Left renal pelvis (tissue), 4 donors: ENCODE measurements around the gene LRRC25. TPM values are rescaled to one million over a fixed set of nuclear protein-coding genes. Genes with fewer than 3 reads are reported as not detected.

Experiments used
- DNase-seq, 4 donors: peaks; one replicate each; pipeline ENCODE4 v3.0.0-alpha.2; 2013; ENCODE audit warnings: low read depth in 4 of 4, low spot score in 3 of 4
- polyA plus RNA-seq, 4 donors: library from polyadenylated mRNA; unstranded; fragments of 120-200 nt; gene quantifications; one replicate each; pipeline ENCODE4 v1.2.1, GENCODE V29; 2013; ENCODE audit not compliant: insufficient read length in 4 of 4

LRRC25 gene
- polyA plus RNA-seq, 4 donors: 0.78 to 1.6 (median 1.1) TPM

DNA sequence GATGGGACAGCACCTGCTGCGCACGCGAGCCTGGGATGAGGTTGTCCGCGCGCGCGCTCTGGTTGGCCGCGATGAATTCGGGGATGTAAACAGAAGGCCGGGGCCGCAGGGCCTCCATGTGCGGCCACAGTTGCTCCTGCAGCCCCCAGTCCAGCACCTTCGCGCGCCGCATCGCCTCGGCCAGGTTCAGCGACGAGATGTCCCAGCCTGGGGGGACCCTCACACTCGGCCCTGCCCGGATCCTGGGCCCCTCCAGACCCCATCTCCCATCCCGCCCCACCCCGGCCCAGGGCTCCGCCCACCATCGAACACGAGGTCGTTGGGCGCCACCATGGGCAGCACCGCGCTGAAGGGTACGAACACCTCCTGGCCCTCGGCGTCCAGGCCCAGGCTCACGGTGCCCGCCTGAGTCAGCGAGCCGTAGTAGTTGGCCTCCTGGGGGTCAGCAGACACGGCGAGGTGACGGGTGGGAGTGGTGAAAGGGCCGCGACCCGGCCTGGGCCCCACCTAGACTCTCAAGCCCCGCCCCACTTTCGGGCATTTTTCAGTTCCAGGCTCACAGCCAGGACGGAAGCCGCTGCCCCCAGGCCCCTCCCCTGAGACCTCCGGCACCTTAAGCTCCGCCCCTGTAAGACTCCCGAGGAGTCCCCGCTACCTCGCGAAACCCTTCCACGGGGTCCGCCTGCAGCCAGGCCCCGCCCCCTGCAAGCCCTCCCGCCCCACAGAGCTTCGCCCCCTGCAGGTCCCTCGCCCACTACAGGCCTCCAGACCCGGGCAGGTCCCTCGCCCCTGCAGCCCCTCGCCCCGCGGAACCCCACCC is 39.5 kb upstream of the LRRC25 start:
- DNase-seq: no peak

DNA sequence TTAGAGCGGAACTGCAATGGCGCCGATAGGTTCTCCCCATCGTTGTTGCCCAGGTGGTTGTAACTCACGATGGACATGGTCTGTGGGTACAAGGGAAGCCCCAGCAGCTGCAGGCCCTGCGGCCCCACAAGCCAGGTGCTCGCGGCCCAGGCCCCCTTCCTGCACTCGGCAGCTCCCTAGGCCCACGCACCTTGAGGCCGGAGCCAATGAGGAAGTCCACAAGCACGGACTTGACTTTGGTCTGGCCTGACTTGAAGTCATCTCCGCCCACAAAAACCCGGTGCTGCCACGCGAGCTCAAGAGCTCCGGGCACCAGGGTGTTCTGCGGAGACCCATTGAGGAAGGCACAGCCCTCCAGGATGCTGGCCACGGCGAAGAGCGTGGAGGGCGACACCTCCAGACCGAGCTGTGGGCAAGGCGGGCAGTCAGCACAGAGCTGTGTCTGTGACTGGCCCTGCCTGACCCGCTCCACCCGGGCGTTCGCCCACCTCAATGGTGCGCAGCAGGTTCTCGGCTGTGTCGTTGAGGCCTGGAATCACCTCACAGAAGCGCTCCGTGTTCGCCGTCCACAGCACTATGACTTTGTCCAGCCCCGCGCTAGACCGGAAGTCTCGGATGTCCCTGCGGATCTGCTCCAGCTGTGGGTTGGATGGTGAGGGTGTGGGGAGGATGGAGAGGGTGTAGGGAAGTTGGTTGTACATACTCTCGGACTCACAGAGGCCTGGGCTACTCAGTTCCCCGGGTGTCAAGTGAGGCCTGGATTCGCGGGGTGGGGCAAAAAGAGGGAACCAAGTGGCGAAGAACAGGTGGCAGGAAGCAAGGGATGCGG is 38.6 kb upstream of the LRRC25 start:
- no peak for DNase-seq

DNA sequence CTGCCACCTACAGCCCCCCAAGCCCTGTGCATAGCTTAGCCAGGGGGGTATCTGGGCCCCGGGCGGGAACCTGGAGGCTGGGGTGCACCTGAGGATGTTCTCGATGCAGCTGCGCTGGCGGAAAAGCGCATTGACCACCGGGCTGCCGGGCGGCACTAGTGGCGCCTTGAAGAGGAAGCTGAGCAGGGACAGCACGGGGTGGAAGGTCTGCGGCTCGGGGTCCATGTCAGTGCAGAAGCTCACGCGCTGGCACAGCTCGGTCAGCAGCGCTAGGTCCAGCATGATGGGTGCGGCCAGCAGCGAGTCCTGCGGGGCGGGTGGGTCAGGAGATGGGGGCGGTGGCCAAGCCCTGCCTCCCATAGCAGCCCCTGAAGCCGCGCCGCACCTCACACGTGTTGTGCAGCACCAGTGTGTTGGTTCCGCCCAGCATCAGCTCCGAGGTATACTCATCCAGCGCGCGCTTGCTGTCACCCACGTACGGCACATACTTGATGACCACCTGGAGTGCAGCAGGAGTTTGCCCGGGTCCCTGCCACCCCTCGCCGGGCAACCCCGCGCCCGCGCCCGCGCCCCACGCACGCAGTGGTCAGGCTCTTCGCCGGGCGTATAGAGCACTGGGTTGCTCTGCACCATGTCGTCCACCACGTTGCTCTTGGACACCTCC is 37.9 kb upstream of the LRRC25 start:
- no peak for DNase-seq

DNA sequence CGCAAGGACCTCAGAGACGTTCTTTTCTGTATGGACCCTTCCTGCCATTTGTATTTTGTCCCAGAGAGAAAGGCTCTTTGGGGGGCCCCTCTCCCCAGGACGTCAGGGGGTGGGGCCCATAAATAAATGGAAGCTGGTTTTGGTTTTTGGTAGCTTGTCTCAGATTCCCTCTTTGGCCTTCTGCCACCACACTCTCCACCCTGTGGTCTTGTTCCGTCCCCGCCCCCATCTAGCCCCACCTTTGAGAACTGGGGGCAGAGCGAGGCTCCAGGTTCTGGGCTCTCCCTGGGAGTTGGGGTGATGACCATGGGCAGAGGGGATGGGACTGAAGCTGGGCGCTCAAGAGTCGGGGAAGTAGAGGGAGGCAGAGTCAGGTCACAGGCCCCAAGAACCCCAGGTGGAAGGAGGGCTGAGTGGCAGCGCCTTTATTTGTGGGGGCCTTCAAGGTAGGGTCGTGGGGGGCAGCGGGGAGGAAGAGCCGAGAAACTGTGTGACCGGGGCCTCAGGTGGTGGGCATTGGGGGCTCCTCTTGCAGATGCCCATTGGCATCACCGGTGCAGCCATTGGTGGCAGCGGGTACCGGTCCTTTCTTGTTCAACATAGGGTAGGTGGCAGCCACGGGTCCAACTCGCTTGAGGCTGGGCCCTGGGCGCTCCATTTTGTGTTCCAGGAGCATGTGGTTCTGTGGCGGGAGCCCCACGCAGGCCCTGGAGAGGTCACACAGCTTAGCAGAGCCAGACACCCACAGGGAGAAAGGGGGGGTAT is 37.2 kb upstream of the LRRC25 start:
- no peak for DNase-seq

DNA sequence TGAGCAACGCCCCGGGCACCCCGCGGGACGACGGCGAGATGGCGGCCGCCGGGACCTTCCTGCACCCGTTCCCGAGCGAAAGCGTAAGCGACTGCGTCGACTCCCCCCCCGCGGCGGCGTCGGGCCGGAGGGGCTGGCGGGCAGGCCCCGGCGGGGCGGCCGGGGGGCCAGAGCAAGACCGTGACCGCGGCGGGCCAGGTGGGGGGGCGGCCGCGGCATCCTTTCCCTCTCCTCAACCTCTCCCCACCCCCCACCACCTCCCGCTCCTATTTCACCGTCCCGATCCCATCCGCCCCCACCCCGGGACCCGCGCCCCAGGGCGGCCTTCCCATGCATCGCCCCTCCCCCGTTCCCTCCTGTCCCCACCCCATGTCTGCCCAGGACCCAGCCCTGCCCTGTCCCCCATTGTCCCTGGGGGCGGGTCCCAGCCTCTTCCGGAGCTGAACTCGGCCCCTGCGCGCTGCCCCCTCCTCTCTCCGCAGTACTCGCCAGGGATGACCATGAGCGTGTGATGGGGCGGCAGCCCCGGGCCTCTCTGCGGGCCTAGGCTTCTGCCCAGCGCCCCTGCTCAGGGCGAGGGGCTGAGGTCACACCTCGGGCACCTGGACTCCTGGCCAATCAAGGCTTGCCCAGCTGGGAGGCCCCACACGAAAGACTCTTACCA is 36.4 kb upstream of the LRRC25 start:
- no peak for DNase-seq

DNA sequence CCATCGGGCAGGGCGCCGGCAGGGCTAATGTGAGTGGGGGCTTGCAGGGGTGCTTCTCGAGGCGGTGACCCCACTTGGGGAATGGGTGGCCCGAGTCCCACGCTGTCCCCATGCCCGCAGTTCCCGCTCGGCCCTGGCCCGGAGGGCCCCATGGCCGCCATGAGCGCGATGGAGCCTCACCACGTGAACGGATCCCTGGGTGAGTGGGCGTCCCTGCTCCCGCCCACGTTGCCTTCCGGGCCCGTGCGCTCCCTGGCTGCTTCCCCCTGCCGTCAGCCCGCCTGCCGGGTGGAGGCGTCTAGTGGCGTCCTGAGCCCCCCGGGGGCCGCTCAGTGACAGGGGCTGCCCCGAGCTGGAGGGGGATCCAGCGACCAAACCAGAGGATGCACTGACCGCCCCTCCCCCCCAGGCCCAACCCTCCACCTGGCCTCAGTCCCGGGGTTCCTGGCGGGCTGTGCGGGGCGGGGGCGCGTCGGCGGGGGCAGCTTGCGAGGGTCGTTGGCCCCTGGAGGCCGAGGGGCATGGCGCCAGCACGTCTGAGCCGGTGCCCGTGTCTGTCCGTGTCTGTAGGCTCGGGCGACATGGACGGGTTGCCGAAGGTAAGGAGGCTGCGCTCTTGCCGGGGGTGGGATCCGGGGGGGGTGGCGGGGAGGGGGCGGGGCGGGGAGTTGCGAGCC is 35.7 kb upstream of the LRRC25 start:
- DNase-seq: no peak

DNA sequence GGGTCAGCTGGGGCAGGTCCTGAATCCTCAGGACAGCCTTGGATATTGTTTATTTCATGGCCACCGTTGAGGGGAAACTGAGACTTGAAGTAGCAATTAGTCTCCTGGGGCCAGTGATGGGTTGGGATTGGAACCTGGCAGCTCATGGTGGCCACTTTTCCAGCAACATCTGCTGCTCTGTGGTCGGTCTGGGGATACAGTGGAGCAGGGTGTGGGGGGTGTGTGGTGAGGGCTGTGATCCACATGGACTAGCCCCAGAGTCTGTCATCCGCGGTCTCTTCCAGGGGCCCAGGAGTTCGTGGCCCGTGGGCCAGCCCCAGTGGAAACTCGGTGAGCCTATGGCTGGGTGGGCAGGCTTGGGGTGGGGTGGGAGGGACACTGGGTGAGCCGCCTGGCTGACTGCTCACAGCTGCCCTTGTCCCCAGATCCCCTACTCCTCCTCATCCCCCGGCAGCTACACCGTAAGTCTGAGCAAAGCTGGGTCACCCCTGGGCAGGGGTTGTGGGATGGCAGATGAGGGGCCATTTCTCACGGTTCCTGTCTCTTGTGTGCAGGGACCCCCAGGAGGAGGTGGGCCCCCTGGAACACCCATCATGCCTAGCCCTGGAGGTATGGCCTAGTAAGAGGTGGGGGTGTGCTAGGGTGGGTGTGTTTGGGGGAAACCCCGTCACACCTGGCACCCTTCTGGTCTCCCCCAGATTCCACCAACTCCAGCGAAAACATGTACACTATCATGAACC is 35.0 kb upstream of the LRRC25 start:
- no peak for DNase-seq

DNA sequence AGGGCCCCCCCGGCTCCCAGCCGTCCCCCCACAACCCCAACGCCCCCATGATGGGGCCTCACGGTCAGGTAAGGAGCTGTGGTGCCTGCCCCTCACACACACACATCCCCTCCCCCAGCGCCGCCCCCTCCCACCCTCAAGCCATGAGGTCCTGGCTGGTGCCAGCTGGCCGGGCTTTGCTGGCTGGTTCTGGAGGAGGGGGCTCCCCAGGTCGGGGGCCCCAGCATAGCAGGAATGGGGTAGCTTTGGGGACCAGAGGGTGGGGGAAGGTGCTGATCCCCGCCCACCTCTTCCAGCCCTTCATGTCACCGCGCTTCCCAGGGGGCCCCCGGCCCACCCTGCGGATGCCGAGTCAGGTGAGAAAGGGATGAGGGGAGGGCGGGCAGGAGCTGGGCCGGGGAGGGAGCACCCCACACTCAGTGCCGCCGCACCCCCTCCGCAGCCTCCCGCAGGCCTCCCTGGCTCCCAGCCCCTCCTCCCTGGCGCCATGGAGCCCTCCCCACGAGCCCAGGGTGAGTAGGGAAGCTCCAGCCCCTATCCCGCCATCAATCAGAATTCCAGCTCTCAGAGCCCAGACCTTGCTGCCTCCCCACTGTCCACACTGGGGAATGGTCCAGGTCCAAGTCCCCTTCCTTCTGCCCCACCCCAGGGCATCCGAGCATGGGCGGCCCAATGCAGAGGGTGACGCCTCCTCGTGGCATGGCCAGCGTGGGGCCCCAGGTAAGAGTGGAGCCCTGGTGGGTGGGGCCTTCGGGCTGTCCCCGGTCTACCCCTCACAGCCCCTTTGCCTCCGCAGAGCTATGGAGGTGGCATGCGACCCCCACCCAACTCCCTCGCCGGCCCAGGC is 34.2 kb upstream of the LRRC25 start:
- DNase-seq: no peak

DNA sequence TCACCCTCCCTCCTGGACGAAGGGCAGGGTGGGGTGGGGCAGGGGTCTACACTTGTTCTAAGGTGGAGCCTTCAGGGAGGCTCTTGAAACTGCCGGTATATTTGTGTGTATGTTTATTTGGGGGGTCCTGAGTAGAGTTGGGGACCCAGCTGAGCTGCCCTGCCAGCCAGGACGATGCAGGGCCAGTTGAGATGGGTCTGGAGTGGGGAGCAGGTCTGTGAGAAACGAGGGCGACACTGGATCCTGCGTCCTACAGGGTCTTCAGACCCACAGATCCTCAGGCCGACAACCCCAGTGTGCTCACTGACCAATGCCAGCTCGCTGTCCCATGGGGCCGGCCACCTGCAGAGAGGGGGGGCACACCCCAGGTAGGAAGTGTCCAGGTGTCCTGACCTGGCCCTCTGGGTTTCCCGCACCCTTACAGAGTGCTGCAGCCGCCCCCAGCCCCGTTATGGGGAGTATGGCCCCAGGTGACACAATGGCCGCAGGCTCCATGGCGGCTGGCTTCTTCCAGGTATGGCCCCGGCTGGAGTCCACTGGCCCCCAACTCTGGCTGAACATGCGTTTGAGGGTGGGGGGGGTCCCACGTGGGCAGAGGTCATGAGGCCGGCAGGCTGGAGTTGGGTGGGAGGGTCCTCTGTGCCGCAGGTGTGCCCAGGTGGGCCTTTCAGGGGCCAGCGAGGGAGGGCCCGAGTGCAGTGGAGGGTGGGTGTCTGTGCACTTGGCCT is 33.2 kb upstream of the LRRC25 start:
- DNase-seq: no peak

DNA sequence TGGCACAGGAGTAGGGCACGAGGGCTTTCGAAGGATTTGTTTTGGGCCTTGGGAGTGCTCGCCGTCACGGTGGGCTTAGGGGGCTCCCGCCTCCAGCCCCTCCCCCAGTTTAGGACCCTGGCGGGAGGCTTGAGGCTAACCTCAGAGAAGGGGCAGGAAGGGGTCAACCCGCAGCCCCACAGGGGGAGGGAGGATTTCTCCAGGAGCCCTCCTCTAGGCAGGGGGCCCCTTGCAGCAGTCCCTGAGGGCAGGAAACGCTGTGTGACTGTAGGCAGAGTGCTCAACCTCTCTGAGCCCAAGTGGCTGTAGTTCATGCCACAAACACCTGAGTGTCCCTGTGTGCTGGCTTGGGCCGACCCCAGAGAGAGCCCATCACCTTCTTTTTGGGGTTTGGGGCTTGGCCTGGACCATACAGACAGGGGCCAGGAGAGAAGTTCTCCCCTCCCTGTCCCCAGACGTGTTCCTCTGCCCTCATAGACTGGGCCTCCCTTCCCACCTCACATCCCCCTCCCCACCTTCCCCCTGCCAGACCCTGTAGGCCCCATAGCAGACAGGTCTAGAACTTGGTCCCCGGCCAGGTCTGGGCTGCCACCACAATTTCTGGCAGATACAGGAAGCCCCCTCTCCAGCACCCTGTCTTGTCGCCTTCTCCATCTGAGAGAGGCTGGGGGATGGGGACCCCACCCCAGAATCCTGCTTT is 32.4 kb upstream of the LRRC25 start:
- no peak for DNase-seq

DNA sequence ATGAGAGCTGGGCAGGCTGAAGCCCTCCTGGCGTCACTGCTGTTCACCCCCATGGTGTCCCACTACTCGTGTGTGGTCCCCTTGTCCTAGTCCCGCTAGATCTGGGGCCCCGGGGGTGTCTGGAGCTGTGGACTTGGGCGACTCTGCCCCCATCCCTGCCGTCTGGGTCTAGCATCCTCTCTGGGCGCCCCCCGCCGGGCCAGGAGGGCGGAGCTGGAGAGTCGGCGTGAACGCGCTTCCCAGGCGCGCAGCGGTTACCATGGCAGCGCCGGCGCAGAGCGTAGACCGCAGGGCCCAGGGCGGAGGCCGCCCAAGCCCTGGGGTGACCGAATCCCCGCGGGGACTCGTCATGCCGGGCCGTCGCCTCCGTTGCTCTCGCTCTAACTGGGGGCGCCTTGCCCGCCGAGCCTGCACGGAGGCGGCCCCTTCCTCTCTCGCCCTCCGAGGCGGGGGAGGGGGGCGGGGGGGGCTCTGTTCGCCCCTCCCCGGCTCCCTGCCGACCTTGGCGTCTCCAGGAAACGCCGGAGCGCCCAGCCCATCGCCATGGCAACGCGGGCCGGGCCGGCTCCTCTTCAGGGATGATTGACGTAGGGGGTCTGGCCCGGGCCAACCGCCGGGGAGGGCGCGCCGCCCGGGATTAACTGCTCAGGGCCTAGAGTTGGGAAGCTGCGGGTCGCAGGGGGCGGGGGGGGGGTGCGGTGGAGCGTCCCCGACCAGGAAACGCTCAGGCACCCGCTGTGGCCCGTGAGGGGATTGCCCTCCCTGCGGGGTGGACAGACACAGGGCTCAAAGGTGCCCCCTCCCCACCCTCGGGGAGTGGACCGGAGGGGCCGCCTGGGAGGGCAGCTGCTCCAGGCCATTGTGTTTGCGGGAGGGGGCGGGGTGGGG is 31.6 kb upstream of the LRRC25 start:
- no peak for DNase-seq

DNA sequence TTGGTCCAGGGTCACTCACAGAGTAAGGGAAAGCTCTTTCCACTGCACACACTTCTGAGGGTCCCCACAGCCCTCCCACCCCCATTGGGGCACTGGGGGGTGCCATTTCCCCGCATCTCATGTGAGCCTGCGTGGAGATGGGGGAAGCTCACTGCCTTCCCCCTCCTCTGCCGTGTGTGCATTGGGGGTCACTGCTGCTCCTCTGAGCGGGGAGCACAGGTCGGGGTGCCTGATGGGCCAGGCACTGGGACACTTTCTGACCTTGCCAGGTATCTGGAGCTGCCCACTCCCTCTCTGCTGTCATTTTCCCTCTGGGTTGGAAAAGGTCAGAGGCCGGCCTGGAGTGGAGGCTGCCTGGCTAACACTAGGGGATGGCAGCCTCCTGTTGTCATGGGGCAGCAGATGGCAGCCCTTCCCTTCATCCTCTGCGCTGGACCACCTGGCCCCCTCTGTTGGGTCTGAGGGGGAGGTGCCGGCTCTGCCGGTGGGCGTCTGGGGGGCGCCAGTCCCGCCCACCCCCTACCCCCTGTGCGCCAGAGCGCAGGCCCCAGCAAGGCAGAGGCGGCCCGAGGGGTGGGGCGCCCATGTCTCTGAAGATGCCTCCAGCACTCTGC is 30.9 kb upstream of the LRRC25 start:
- no peak for DNase-seq

DNA sequence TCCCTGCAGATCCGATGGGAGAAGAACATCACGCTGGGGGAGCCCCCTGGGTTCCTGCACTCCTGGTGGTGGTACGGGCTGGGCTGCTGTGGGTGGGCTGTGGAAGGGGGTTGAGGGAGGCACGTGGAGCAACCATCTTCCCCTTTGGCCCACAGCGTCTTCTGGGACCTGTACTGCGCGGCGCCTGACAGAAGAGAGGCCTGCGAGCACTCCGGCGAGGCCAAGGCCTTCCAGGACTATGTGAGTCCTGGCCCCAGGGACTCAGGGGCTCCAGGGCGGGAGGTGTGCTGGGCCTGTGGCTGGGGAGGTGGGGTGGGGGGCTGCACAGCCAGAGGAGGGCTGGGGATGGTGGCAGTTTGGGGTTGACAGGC is 30.3 kb upstream of the LRRC25 start:
- no peak for DNase-seq

DNA sequence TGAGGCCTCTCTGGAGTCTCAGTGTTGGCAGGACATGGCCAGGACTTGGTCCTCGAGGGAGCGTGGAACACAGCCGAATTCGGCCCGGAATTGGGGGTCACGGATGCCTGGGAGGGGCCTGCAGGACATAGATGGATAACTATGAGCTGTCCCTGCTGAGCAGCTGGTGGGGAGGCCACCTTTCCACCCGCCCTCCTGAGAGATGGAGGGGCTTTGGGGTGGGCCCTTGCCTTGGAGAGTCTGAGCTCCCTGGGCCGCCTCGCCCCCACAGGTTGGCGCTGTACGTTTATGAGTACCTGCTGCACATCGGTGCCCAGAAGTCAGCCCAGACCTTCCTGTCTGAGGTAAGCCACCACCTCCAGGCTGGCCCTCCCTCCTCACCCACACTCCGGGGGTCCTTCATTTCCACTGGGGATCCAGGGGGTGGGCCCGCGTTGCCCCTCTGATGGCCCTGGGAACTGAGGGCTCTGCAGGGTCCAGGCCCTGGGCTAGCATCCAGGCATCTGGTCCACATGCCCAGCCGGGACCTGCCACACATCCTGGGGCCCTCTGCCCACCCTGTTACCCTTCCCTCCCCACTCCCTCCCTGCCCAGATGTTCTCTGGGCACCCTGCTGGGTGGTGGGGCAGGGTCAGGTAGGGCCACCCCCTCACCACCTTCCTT is 29.8 kb upstream of the LRRC25 start:
- DNase-seq: no peak

DNA sequence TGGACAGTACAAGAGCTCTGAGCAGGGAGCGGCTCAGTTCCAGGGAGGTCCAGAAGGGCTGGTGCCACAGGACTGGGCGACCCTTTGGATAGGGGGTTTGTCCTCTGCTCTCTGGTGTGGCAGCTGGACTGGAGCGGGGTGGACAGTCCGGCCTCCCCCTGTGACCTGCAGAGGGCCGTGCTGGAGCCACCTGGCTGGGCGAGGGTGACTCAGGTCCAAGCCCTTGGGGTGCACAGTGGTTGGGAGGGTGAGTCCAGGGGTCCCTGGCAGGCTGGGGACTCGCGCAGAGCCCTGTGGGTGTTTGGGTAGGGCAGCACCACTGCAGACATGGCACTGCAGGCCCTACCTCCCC is 29.0 kb upstream of the LRRC25 start:
- DNase-seq: no peak
